Renal pelvis (tissue), 12 donors: ENCODE measurements around the gene CDC25C. TPM values are rescaled to one million over a fixed set of nuclear protein-coding genes. Genes with fewer than 3 reads are reported as not detected.

Experiments
- DNase-seq: peaks from one replicate; pipeline ENCODE4 v3.0.0-alpha.2; 2013
- long read RNA-seq, 16 experiments: transcript quantifications; one replicate each; lab custom pipeline, GENCODE V29; 2026
- polyA plus RNA-seq, 3 donors: library from polyadenylated mRNA; unstranded; fragments of 120-200 nt; gene quantifications; one replicate each; pipeline ENCODE4 v1.2.1, GENCODE V29; 2013; ENCODE audit not compliant: insufficient read length in 3 of 3

The CDC25C gene
- polyA plus RNA-seq = 1 to 10 TPM; 7.5 to 9.0 (median 8.9) TPM
- long read RNA-seq, donor 1, partial matches to known transcripts = 0 of 3 reads
- long read RNA-seq, donor 1, other reads (novel, unspliced or antisense) = 0 of 3 reads
- long read RNA-seq, donor 2, partial matches to known transcripts = 0 of 1 reads
- long read RNA-seq, donor 2, other reads (novel, unspliced or antisense) = 0 of 1 reads
- long read RNA-seq, donor 3, partial matches to known transcripts = 0 of 1 reads
- long read RNA-seq, donor 3, other reads (novel, unspliced or antisense) = 0 of 1 reads
- long read RNA-seq, donor 4, partial matches to known transcripts = 0 of 1 reads
- long read RNA-seq, donor 4, other reads (novel, unspliced or antisense) = 0 of 1 reads
- long read RNA-seq, donor 5 = 0 reads
- long read RNA-seq, donor 6, partial matches to known transcripts = 6 of 14 reads
- long read RNA-seq, donor 6, other reads (novel, unspliced or antisense) = 6 of 14 reads
- long read RNA-seq, donor 7, partial matches to known transcripts = 132 of 134 reads
- long read RNA-seq, donor 7, other reads (novel, unspliced or antisense) = 0 of 134 reads
- long read RNA-seq, donor 8 = 0 reads
- long read RNA-seq, donor 9, partial matches to known transcripts = 0 of 3 reads
- long read RNA-seq, donor 9, other reads (novel, unspliced or antisense) = 0 of 3 reads
- long read RNA-seq, donor 10, partial matches to known transcripts = 22 of 24 reads
- long read RNA-seq, donor 10, other reads (novel, unspliced or antisense) = 0 of 24 reads
- long read RNA-seq, donor 11, partial matches to known transcripts = 0 of 1 reads
- long read RNA-seq, donor 11, other reads (novel, unspliced or antisense) = 0 of 1 reads
- long read RNA-seq, donor 12, partial matches to known transcripts = 6 of 21 reads
- long read RNA-seq, donor 12, other reads (novel, unspliced or antisense) = 14 of 21 reads
- long read RNA-seq, donor 13 = 0 reads
- long read RNA-seq, donor 14, partial matches to known transcripts = 191 of 193 reads
- long read RNA-seq, donor 14, other reads (novel, unspliced or antisense) = 0 of 193 reads
- long read RNA-seq, donor 15, partial matches to known transcripts = 0 of 2 reads
- long read RNA-seq, donor 15, other reads (novel, unspliced or antisense) = 0 of 2 reads
- long read RNA-seq, donor 16, partial matches to known transcripts = 0 of 2 reads
- long read RNA-seq, donor 16, other reads (novel, unspliced or antisense) = 0 of 2 reads

DNA sequence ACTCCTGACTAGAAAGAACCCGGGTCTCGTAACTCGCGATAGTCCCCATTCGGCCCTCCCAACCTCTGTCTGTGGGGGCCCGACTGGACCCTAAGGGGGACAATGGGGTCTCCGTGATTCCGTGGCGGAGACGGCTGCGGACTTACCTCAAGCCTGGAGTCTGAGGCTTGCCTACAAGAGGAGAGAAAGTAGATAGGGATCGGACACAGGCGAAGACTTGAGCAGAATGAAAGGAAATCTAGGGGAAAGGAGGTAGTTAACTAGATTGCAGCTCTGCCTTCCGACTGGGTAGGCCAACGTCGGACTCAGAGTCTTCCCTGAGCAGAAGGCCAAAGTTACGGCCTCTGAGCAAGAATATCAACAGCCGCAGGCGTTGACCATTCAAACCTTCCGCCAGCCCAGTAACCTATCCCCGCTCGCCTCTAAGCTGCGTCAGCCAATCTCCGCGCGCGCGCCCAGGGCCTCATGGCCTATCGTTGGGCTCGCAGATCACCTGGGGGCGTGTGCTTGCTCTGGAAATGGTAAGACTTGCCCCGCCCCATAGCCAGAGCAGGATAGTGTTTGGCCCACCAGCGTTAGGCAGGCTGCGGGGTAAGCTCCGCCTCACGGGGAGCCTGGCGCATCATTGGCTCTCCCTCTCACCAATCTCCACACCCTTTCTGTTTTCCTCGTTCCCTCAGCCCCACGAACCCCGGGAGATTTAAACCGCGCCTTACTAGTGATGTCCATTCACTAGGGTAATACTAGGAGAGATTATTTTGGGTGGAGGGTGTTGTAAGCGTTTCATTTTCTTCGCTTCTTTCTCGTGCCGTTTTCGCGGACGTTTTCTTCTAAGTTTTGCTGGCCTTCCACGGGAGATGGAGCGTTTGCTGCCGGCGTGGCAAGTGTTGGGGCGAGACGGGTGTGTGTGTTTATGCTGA, at the start of gene CDC25C:
TSS of gene CDC25C (minus strand) at position 356 of the 920 bp plus-strand sequence. CDS start 624 bp downstream, outside the sequence.
- peak; percentile 100 for DNase-seq

GRCh38 chr5:138372653-138373052, 41.0 kb upstream of the CDC25C start:
- no peak for DNase-seq

DNA sequence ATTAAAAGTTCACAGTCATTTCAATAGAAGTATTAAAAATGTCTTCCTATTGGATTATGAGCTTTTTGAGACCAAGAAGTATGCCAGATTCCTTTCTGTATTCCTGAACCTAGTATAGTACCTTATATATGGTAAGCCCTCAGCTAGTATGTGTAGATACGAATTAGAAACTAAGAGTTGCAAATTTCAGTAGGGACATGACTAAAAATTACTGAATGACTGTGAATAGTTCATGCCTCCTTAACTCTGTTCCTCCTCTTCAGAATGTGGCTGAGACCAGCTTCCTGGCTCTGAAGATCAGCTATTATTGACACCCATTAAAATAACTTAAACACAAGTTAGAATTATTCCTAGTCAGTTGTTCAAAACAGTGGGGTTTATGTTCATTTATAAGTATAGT, 40.6 kb upstream of the CDC25C start:
- DNase-seq = no peak

DNA sequence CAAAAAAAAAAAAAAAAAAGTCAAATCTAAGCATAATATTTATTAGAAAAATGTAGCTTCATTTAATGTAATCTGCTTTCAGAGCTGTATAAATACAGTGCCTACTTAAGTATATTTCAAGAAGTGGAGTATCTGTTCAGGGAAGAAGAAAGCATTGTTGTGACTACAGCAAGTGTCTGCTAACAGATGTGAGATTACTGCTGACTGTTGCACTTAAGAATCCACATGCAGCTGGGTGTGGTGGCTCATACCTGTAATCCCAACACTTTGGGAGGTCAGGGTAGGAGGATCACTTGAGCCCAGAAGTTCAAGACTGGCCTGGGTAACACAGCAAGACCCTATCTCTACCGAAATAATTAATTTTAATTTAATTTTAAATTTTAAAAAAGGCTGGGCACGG, 39.9 kb upstream of the CDC25C start:
- no peak for DNase-seq

DNA sequence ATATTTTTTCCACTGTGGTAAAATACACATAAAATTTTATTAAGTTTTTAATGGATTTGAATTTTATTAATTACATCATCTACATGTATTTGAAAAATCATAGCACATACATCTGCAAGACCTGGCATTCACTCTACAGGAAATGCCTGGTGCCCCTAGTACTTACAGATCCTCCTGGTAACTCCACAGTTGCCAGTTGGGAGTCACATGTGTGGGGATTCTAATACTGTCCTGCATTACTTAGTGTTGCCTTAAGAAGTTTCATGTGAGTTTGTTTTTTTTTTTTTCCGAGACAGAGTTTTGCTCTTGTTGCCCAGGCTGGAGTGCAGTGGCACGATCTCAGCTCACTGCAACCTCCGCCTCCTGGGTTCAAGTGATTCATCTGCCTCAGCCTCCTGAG, 38.9 kb upstream of the CDC25C start:
- no peak for DNase-seq

DNA sequence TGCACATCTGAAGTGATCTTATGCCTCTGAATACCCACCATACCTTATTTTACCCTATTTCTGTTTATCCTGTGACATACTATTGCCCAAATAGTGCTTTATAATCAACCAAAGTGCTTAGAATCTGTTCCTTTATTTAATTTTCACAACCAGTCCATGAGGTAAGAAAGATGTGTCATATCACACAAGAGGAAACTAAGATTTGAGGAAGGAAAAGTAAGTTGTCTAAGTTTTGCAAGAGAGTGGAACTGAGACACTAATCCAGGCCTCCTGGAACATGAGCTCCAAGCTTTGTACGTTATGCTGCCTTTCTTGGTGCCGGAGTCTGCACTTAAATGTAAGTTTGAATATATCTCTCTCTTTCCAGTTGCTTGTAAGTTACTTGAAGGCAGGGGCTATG, 38.1 kb upstream of the CDC25C start:
- DNase-seq = no peak

DNA sequence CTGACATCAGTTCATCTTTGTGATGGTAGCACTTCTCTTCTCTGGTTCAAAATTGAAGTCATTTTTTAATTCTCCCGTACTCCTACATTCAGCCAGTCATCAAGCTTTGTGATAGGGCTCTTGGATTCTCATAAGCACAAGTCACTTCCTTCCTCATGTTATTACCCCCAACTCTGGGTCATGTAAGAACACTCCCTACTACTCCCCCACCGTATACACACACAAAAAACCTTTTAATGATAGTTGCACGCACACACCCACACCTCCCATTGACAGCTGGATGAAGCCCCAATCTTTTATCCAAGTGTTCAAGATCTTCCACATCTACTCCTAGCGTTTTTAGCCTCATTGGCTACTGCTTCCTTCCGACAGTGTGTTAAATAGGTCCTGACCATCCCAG, 37.7 kb upstream of the CDC25C start:
- no peak for DNase-seq

DNA sequence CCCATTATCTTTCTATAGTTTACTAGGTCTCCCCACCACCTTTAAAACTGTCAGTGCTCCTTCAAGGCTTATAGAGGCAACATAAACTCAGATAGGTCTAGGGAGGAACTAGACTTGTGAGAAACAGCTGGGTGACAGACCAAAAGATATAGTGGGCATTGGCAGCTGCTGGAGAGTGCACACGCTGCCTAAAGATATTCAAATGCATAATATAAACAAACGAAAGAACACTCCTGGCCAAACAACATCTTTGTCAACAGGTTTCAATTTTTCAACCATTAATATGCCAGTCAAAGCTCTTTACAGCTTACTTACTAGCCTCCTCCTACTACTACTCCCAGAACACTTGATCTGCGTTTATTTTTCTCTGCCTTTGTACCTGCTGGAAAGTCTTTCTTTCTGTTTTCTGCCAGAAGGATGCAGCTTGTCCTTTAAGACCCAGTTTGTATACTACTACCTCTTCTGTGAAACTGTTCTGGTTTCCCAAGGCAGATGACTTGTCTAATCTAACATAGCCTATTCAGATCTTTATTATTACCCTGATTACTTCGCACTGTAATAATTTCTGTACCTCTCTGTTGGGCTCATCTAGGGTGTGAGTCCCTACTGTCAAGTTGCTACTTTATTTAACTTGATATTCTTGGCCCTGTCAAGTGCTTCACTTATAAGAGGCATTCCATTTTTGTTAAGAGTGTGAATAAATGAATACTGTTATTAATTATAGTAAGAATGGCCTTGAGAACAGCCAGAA, 35.2 kb upstream of the CDC25C start:
- no peak for DNase-seq

- no peak for DNase-seq
These were observed 33.0 kb upstream of the CDC25C start for GRCh38 chr5:138364576-138364975.

- no peak for DNase-seq
These were observed 29.4 kb upstream of the CDC25C start for GRCh38 chr5:138360941-138361452.

DNA sequence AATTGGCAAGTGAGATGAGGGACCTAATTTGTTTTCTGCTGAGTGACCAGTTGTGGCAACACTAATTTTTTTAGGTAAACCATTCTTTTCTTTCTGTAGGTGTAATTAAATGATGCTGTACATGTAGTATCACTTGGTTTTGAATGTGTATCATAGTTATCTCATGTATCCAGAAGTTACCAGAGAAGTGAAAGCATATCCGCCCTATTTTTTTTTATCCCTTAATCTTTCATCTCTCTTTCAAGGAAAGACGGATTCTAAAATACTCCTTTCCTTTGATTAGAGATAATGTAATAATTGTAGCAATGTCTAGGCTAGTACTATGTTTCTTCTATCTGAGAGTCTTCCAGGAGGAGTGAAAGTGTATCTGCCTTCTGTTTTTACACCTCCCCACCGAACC, 28.0 kb upstream of the CDC25C start:
- no peak for DNase-seq

DNA sequence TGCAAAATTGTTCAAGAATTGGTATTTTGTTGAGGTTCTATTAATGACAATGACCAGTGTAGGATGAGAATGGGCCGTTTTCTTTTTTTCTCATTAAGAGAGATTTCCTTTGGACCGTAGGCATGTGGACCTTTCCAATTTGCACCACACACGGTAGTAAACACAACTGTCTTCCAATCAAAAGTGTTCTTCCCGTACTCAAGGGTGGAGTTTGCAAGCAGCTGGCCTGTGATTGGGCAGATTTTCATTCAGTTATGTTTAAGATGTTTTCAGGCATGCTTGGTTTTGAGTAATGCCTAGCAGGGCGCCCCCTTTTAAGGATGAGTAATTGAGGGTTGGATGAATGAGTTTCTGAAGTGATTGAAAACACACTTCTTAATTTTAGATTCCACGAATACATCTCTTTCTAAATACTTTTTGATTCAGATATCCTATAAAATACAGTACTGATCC, 23.3 kb upstream of the CDC25C start:
- DNase-seq = peak; percentile 62

DNA sequence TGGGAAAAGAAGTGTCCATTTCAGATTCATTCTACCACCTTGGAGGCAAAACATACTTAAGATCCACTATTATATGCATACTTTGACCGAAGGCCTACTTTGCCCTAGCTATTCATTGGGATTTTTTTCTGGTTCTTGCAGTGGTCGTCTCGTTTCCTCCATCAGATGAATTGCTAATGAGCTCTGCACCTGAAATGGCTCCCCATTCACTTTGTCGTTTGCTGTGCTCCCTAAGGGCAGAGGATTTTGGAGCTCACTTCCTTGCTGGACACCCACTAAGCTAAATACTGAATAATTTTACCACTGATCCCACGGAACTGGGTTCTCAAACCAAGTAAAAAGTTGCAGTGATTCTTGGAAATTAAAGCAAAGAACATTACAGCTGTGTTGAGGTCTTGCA, 22.8 kb upstream of the CDC25C start:
- DNase-seq = no peak

DNA sequence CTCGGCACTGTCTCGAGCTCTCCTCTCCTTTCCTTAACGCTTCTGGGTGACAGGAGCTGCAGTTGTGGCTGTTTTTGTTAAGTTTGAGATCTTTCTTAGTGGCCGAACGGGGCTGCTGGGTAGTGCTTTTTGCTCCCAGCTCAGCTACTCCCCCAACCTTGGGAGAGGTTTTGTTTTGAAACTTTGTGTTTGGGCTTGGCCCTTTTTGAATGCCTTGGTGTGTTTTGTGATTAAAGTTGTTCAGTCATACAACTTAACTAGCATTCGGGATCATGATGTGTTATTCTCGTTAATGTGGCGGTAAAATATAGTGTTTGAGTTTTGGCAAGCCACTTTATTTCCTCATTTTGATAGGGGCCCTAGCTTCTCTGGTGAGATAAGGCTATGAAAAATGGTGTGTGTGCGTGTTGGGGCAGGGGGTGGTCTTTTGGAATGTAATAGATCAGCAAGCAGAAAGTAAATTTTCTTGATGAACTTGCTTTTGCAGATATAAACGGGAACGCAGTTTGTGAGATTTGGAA, 22.0 kb upstream of the CDC25C start:
- DNase-seq = peak; percentile 60

- DNase-seq = peak; percentile 56
These were observed 21.3 kb upstream of the CDC25C start for GRCh38 chr5:138352722-138353559.

DNA sequence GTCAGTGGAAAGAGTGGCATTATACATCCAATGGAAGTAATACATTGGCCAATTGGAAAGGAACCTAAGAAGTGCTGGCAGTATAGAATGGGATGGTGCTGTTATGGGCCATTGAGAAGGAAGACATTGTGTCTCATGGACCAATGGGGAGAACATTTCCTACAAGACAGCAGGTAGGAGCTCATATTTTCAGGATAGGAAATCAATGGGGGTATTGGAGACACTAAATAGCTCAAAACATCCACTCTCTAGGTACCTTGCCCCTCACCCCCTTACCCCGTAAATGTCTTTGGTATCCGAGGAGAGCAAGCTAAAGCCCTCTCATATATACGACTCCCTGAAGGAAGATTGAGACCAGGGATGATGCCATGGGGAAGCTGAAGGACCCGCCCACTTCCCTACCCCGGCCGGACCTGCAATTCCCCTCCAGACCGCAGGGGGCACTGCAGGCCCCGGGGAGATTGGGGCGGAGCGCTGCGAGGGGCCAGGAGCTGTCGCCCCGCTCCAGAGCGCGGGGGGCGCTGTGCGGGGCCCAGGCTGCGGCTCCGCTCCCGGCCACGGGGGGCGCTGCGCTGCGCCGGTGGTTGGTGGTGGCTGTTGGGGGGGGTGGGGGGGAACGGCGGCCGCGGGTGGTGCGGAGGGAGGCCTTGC, 20.6 kb upstream of the CDC25C start, which contains the start of gene KDM3B:
TSS of gene KDM3B (plus strand) at position 615 of the 651 bp plus-strand sequence. CDS start 111 bp downstream, outside the sequence.
- peak; percentile 90 for DNase-seq

- DNase-seq = no peak
These were observed 19.9 kb upstream of the CDC25C start for GRCh38 chr5:138351517-138351916.

GRCh38 chr5:138351056-138351455, 19.5 kb upstream of the CDC25C start:
- DNase-seq = no peak
